Stimulated activated CD8-positive, alpha-beta memory T cell treated with anti-CD3 and anti-CD28 coated beads, Interleukin-7, amount 100 ng/mL, for 4 hours (primary cell): ENCODE data around the gene AKT1.
A peak's percentile ranks its signal among the peaks of the same experiment; 100 is the strongest.

Experiments used
- DNase-seq, 2 donors: peaks; one replicate each; pipeline ENCODE4 v3.0.0-alpha.2; 2020; ENCODE audit warnings: low read depth in 2 of 2

AKT1 gene

GRCh38 chr14:104772707-104773504 is 22.6 kb downstream of the AKT1 start:
- no peak for DNase-seq

GRCh38 chr14:104771918-104772706 is 23.4 kb downstream of the AKT1 start:
- DNase-seq, result no peak

GRCh38 chr14:104771374-104771773 is 24.2 kb downstream of the AKT1 start:
- DNase-seq, result no peak

- no peak for DNase-seq
Observed at GRCh38 chr14:104770851-104771272, 24.7 kb downstream of the AKT1 start.

GRCh38 chr14:104770072-104770579 is 25.4 kb downstream of the AKT1 start:
- DNase-seq, result no peak

- no peak for DNase-seq
Observed at GRCh38 chr14:104769324-104770071, 26.1 kb downstream of the AKT1 start.

- peak; percentile 76 to 77 for DNase-seq
Observed at GRCh38 chr14:104768437-104769323, 26.9 kb downstream of the AKT1 start.

GRCh38 chr14:104767634-104767918 is 28.0 kb downstream of the AKT1 start:
- DNase-seq, result no peak

GRCh38 chr14:104766863-104767633 is 28.5 kb downstream of the AKT1 start:
- DNase-seq, result no peak

GRCh38 chr14:104766256-104766862 is 29.2 kb downstream of the AKT1 start:
- no peak for DNase-seq

- no peak for DNase-seq
Observed at GRCh38 chr14:104765517-104765916, 30.0 kb downstream of the AKT1 start.

- DNase-seq, result no peak
Observed at GRCh38 chr14:104758981-104759969, 36.3 kb downstream of the AKT1 start.

- DNase-seq, result no peak
Observed at GRCh38 chr14:104757681-104758392, 37.7 kb downstream of the AKT1 start.

- no peak for DNase-seq
Observed at GRCh38 chr14:104757238-104757585, 38.3 kb downstream of the AKT1 start.

- DNase-seq, result no peak
Observed at GRCh38 chr14:104756477-104757237, 38.9 kb downstream of the AKT1 start.

GRCh38 chr14:104755621-104756020 is 39.9 kb downstream of the AKT1 start:
- DNase-seq, result no peak

GRCh38 chr14:104754213-104754851 is 41.2 kb downstream of the AKT1 start:
- DNase-seq, result no peak
